ENCODE measurements around the gene WHAMM.
"Not testable (repeated sequence)": the region's sequence is repeated elsewhere in the genome, so short reads cannot be mapped to it uniquely, and the experiment has no call there.

The WHAMM gene, protein sequence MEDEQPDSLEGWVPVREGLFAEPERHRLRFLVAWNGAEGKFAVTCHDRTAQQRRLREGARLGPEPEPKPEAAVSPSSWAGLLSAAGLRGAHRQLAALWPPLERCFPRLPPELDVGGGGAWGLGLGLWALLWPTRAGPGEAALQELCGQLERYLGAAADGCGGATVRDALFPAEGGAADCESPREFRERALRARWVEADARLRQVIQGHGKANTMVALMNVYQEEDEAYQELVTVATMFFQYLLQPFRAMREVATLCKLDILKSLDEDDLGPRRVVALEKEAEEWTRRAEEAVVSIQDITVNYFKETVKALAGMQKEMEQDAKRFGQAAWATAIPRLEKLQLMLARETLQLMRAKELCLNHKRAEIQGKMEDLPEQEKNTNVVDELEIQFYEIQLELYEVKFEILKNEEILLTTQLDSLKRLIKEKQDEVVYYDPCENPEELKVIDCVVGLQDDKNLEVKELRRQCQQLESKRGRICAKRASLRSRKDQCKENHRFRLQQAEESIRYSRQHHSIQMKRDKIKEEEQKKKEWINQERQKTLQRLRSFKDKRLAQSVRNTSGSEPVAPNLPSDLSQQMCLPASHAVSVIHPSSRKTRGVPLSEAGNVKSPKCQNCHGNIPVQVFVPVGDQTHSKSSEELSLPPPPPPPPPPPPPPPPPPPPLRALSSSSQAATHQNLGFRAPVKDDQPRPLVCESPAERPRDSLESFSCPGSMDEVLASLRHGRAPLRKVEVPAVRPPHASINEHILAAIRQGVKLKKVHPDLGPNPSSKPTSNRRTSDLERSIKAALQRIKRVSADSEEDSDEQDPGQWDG

DNA sequence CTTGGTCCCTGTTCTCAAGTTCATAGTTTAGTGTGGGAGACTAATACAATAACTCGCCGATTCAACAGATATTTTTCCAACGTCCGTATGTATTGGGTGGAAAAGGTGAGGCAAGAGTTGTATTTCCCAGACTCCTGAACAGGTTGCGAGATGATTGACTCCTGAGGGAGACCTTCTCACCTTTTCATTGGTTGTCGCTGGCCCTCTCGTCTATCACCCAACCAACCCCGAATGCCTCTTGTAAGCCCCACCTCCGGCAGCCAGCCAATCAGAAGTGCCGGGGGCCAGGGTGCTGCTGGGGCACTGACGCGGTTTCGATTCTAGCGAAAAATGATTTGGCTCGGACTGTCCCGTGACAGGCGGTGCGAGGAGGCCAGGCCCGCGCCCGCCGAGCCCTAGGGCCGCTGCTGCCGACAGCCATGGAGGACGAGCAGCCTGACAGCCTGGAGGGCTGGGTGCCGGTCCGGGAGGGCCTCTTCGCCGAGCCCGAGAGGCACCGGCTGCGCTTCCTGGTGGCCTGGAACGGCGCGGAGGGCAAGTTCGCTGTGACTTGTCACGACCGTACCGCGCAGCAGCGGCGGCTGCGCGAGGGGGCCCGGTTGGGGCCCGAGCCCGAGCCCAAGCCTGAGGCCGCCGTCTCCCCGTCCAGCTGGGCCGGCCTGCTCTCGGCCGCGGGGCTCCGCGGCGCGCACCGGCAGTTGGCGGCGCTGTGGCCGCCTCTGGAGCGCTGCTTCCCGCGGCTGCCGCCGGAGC lies at the start of gene WHAMM:
TSS of gene WHAMM (plus strand) at position 321 of the 753 bp plus-strand sequence. CDS start at position 420, 99 bp downstream.
- peak; percentile 98 for DNase-seq (ENCODE audit: low read depth, low spot score)

DNA sequence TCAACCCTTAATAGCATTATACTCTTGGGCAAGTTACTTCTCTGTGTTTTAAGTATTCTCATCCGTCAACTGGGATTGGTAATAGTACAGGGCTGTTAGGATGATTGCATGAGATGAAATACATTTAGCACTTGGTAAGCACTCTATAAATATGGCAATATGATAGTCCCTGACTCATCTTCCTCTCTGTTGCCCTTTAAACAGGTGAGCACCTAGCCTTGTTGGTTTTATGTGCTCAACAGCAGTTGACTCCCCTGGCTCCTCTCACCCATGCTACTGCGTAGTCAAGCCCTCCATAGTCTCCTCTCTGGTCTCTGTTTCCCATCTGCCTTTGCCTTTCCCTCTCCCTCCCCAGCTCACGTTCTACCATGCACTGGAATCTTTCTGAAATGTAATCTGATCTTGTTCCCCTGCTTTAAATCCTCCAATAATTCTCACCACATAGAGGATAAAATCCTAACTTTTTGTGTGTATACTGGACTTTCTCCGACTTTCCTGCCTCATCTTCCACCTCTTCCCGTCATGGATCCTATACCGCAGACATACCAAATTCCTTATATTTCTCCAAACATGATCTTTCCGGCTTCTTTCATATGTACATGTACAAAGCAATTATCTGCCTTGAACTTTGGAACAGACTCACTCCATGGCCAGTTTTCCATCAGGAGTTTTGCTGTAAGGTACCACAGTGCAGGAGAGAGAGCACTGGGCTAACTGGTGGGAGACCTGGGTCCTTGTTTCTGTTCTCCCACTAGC lies 45.9 kb upstream of the WHAMM start:
- no peak for DNase-seq (ENCODE audit: low read depth, low spot score)

DNA sequence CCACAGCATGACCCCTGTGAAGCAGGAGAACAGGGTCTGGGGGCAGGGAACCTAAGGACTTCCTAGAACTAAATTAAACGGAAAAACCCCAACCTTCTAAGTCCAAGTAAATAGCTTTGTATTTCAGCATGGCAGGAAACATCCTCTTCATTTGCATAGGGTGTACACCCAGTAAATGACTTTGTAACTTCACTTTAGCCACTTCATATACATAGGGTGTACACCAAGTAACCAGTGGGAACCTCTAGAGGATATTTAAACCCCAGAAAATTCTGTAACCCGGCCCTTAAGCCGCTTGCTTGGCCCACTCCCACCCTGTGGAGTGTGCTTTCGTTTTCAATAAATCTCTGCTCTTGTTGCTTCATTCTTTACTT lies 45.3 kb upstream of the WHAMM start:
- no peak for DNase-seq (ENCODE audit: low read depth, low spot score)

DNA sequence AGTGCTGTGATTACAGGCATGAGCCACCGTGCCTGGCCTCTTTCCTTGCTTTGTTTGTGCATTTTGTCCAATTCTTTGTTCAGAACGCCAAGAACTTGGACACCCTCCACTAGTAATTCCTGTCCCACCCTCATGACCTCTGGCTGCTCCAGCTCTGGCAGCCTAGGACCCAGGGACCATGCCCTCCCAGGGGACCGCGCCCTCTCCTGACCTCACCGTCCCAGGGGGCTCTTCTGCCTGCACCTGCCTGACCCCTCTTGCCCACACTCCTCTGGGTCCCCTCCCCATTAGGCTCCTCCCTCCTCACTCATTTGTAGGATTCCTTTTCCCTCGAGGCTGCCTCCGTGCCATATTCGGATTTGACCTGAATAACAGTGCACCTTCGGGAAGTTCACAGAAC lies 44.7 kb upstream of the WHAMM start:
- DNase-seq (ENCODE audit: low read depth, low spot score): no peak

DNA sequence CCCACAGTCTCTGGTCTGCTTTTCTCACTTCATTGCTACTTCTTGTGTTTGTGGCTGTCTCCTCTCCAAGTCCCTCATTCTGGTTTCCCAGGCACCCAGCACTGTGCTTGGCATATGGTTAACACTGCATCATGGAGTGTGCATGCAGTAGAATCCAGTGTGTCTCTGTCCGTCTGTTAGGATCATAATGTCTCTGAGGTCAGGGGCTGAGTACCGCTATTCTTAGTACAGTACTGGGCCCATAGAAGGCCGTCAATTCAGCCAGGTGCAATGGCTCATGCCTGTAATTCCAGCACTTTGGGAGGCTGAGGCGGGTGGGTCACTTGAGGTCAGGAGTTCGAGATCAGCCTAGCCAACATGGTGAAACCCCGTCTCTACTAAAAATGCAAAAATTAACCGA lies 43.2 kb upstream of the WHAMM start:
- DNase-seq (ENCODE audit: low read depth, low spot score): not testable (repeated sequence)

DNA sequence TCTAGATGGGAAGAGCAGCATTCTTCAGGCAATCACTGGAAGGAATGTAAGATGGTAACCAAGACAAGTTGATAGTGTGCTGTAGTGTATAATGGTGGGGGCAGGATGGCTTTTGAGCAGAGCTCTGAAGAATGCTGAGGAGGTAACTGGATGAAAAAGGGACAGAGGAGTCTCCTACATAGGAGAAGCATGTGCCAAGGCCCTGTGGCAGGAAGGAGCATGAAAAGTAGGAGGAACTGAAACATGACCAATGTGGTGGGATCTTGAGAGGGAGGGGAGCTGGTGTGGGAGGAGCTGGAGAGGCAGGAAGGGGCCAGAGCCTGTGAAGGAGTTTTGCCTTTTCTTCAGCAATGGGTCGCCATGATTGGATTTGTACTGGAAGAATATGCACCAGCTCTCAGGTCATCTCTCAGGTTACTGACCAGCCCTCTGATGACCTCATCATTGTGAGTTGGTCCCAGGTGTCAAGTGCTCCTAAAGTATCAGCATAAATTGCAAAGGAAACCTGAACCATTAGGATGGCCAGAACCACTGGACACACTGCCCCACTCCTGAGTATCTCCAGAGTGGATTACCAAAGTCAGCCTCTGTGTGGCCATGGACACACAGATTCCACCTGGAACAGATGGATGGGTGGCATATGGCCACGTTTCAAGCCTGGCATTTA lies 42.1 kb upstream of the WHAMM start:
- no peak for DNase-seq (ENCODE audit: low read depth, low spot score)

DNA sequence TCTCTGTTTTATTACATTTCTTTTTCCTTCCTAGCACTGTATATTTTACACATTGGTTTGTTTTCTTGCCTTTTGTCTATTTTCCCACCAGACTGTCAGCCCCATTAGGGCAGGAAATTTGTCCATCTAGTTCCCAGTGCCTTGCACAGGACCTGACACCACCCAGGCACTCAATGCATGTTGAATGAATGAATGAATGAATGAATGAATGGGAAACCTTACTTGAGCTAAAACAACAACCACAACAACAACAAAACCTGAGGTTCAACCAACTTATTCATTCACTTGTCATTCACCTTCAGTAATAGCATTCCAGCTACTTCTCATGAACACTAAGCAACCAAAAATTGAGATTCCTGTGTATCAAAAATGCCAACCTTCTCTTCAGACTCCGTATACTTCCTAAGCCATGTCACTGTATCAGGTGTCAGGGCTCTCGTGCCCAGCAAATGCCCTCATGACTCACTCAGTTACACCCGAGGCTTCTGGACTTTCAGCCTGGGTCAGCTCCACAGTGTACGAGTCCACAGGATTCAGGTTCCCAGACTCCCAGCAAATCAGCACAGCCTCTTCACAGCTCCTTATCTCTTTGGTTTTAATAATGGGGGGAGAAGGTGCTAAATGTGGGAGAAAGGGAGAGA lies 40.9 kb upstream of the WHAMM start:
- DNase-seq (ENCODE audit: low read depth, low spot score): no peak

DNA sequence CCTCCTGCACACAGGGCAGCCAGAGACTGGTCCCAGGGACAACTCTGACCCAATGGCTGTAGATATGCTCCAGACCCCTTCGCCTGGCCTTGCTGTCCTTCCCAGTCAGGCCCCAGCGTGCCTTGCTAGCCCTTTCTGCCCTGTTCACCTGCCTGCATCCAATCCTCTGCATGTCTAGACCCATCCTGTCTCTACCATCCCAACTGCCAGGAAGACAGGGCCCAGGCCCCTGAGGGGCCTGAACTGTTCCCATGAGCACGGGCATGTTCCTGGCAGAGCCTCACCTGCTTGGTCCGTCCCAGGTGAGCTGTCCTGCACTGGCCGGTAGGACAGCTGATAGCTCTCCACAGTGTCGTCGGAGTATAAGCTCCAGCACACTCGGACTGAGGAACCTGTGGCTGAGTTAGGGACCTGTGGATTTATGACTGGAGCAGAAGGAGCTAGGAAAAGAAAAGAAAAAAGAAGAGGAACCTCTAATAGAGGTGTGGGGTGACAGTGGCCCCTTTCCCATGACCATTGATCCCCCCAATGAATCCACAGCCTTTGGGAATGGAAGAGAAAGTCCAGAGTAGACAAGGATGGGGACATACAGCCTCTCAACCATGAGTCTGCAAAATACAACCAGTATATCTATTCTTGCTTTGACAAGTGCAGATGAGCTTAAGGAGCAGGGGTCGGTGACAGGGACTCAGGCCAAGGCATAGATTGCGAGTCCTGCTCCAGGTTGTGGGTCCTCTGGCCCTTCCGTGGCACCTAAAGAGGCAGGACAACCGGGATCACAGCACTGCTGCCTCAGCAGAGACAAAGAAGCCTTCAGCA lies 37.4 kb upstream of the WHAMM start:
- no peak for DNase-seq (ENCODE audit: low read depth, low spot score)

DNA sequence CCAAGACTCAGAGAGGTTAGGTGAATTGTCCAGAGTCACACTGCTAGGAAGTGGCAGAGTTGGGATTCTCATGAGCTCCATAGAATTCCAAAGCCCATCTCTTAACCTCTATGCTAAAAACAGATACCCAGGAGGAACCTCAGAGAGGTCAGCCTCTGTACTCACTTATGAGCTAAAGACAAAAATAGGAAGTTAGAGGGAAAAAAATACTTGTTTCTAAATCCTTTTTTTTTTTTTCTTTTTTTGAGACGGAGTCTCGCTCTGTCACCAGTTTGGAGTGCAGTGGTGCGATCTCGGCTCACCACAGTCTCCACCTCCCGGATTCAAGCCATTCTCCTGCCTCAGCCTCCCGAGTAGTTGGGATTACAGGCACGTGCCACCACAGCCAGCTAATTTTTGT lies 34.9 kb upstream of the WHAMM start:
- no peak for DNase-seq (ENCODE audit: low read depth, low spot score)

DNA sequence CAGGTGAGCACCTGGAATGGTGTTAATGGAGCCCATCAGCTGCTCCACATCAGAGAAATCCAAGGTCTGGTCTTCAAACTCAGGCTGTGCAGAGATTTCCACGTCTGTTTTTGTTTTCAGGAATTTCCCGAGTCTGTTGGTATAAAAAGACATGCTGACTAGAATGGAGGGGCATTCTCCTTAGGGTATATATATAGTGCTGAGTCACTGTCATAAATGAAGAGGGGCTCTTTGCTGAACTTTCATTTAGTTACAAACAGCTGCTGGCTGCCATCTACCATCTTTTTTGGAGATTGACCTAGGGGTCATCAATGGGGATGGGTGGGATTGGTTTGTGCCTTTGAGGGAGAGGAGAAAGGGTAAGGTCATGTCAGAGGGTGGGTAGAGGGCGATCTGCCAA lies 30.7 kb upstream of the WHAMM start:
- no peak for DNase-seq (ENCODE audit: low read depth, low spot score)

DNA sequence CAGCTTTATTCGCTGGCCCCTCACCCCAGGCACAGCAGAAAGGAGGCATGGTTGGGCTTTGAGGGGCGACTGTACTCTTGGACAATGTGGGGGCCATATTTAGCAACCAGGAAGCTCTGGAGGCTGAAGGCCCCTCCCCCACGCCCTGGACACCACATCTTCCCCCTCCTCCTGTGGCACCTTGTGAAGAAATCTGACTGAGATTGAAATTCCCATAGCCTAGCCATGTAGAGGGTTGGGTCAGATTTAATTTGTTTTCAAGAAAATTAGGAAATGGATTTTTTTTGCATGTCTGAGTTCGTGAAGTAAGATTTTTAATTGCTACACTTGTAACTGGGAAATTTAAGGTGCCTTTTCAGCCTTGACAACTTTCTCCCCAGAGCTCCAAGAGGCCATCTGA lies 28.1 kb upstream of the WHAMM start:
- no peak for DNase-seq (ENCODE audit: low read depth, low spot score)

DNA sequence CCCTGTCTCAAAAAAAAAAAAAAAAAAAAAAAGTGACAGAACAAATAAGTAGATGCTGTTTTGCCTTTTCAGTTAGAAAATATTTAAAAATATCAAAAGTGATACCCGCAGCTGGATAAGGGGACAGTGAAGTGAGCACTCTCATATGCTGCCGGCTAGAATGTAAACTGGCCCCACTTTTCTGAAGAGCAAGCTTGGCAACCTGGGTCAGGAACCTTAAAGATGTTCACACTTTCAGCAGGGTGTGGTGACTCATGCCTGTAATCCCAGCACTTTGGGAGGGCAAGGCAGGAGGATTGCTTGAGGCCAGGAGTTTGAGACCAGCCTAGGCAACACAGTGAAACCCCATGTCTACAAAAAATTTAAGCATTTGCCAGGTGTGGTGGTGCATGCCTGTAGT lies 20.9 kb upstream of the WHAMM start:
- DNase-seq (ENCODE audit: low read depth, low spot score): no peak

DNA sequence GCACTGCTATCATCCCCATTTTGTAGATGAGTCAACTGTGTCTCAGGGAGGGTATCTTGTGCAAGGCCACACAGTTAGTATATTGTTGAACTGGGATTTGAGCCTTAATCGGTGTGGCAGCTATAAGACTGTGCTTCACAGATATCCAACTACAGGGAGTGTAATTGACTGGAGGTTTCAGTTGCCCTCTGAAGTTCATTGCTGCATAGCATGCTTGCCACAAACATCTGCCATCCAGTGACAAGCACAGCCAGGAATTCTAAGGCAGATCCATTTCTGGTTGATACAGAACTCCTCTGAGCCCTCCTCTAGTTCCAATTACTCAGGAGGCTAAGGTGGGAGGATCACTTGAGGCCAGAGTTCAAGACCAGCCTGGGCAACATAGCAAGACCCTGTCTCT lies 19.9 kb upstream of the WHAMM start:
- DNase-seq (ENCODE audit: low read depth, low spot score): no peak

DNA sequence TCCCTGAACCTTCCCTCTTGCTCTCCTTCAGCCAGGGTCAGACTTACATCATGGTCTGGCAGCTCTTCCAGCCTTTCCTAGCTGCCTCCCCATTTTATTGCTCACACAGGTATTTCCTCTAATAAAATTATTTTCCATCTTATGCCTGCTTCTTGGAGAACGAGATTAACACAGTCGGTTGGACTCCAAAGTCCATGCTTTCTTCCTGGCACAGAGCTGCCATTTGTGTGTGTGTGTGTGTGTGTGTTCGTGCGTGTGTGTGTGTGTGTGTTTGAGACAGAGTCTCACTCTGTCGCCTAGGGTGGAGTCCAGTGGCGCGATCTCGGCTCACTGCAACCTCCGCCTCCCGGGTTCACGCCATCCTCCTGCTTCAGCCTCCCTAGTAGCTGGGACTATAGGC lies 19.1 kb upstream of the WHAMM start:
- DNase-seq (ENCODE audit: low read depth, low spot score): no peak

DNA sequence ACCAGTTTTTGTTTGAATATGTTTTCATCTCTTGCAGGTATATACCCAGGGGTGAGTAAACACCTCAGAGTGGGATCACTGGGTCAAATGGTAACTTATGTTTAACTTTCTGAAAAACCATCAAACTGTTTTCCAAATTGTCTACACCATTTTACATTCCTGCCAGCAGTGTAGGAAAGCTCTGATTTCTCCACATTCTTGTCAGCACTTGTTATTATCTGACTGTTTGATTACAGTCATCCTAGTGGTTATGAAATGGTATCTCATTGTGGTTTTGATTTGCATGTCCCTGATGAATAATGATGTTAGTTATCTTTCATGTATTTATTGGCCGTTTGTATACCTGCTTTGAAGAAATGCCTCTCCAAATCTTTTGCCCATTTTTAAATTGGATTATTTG lies 17.4 kb upstream of the WHAMM start:
- DNase-seq (ENCODE audit: low read depth, low spot score): no peak

DNA sequence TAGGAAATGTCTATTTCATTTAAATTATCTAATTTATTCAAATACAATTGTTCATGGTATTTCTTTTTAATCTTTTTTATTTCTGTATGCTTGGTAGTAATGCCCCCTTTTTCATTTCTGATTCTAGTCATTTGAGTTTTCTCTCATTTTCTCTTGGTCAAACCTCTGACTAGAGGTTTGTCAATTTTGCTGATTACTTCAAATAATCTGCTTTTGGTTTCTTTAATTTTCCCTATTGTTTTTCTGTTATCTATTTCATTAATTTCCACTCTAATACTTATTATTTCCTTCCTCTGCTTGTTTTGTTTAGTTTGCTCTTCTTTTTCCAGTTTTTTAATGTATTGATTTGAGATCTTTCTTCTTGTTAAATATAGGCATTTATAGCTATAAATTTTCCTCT lies 15.7 kb upstream of the WHAMM start:
- no peak for DNase-seq (ENCODE audit: low read depth, low spot score)

DNA sequence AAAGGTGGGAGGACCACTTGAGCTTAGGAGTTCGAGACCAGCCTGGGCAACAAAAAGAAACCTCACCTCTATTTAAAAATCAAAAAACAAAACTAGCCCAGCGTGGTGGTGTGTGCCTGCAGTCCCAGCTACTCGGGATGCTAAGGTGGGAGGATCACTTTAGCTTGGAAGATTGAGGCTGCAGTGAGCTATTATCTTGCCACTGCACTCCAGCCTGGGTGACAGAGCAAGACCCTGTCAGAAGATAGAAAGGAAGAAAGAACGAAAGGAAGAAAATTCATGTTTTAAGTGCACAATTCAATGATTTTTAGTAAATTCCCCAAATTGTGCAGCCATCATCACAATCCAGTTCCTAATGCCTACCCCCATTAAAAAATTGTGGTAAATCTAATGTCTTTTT lies 11.3 kb upstream of the WHAMM start:
- no peak for DNase-seq (ENCODE audit: low read depth, low spot score)

DNA sequence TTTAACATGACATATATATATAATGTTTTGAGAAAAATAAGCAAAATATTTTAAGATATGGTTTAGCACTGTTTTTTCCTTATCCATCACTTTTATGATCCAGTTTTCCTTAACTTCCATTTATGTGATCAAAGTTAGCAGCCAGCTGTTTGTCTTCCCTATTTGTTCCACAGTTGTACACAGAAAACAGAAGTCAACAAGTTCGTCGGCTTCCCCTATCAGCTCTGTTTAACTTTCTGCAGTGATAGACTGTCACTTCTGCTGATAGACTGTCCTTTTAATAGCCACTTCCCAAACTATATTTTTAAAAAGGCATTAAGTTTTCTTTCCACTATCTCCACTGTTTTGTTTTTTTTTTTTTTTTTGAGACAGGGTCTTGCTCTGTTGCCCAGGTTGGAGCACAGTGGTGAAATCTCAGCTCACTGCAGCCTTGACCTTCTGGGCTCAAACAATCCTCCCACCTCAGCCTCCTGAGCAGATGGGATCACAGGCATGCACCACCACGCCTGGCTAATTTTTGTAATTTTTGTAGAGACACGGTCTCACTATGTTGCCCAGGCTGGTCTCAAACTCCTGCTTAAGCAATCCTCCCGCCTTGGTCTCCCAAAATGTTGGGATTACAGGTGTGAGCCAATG lies 10.8 kb upstream of the WHAMM start:
- no peak for DNase-seq (ENCODE audit: low read depth, low spot score)

DNA sequence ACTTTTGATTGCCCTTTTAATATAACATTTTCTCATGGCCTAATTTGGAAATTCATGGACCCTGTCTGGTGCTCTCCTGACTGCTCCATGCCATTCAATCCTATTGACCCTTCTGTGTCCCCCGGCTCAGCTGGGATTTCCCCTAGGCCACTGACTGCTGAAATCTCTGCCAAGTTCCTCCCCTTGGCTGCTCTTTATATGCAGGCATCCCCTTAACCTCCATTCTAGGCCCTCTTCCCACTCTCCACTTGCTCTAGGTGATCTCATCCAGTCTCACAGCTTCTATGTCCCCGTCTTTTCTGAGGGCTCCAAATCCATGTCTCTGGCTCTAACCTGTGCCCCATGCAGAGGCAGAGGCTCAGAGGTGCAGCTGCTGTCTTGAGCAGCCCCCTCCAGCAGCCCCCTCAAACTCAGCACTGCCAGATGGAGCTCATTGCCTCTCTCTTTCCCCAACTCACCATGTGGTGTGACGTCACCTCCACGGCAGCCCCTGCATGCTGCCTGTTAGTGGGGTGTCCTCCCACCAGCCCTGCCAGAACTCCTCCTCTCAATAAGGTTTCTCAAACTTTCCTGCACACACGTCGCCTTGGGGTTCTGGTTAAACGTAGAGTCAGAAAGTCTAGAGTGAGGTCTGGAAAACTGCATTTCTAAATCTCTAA lies 10.1 kb upstream of the WHAMM start:
- no peak for DNase-seq (ENCODE audit: low read depth, low spot score)
